ENCODE data around the gene ISG15.

ISG15 gene

DNA sequence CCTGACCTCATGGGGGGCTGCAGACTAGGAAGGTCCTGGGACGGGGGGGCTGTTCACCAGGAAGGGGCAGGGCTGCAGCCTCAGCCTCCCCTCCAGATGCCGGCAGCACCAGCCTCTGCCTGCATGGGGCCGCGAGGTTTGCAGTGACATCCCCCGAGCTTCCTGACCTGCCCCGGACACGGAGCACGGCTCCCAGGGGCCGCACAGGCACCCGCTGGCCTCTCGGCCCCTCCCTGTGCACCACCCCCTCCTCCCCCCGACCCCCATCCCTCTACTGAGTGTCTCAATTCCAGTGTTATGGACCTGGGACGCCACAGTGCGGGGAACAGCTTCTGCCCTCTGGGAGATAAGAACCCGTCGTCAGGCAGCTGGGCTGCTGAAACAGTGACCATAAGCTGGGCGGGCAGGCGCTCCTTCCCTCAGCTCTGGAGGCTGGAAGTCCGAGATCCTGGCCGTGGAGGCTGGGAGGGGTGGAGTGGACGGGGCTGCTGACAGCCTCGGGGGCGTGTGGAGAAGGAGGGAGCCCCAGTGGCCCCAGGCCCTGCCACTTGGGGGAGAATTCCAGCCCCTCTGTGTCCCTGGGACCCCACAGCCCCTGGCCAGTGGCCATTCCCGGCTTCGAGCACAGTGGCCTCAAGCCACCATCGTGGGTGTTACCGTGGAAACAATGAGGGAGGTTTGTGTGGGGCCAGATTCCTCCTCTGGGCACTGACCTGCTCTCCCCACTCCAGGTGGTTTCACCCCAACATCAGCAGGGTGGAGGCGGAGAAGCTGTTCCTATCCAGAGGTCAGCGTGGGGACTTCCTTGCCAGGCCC, 49.3 kb downstream of the ISG15 start:
- no peak for DNase-seq

DNA sequence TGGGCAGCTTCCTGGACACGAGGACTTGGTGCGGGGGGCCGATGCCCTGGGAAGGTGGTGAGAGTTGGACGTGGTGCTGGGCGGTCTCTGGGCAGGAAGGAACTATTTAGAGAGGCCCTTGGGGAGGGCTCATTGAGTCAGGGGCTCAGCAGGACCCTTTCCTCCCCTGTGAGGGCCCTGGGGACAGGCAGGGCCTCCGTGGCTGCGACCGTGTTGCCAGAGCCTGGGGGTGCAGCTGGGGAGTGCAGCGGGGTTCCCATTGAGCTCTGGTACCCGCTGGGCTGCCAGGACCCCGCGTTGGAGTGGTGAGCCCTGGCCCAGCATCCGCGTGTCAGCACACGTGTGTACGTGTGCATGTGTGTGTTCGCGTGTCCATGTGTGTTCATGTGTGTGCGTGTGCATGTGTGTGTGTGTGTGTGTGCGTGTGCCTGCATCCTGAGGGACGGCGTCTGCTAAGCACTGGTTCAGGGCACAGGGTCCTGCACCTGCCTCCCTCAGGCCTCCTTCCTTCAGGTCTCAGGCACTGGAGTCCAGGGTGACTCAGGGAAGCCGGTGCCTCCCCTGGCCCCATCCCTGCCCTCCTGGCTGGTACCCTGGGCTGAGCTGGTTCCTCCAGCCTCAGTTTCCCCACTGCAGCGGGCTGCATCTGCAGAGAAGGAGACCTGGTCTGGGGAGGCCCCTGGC, 50.1 kb downstream of the ISG15 start:
- DNase-seq = no peak
